HG03432 (cell line): ENCODE results near the gene FSHR.

Experiments used
- ATAC-seq: cut with Tn5 transposase; IDR thresholded peaks from one replicate; pipeline ENCODE4 v1.9.1; 2021; ENCODE audit warnings: mild to moderate bottlenecking, moderate library complexity; ENCODE audit not compliant: unreplicated experiment

FSHR gene

GRCh38 chr2:48915227-48915626 lies 239.1 kb downstream of the FSHR start:
- ATAC-seq = no peak

GRCh38 chr2:48914477-48915089 lies 239.7 kb downstream of the FSHR start:
- ATAC-seq = peak; percentile 90
